ENCODE data around the gene CASKIN2.
"Not testable (repeated sequence)": the region's sequence is repeated elsewhere in the genome, so short reads cannot be mapped to it uniquely, and the experiment has no call there.

The CASKIN2 gene

DNA sequence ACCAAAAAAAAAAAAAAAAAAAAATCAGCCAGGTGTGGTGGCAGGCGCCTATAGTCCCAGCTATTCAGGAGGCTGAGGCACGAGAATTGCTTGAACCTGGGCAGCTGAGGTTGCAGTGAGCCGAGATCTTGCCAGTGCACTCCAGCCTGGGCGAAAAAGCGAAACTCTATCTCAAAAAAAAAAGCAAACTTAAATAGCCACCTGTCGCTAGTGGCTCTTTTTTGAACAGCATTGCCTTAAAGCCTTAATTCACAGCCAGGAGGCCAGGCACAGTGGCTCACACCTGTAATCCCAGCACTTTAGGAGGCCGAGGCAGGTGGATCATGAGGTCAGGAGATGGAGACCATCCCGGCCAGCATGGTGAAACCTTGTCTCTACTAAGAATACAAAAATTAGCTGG lies 5.1 kb upstream of the CASKIN2 start:
- not testable (repeated sequence) for DNase-seq (ENCODE audit: low read depth in 2 of 2)

- DNase-seq (ENCODE audit: low read depth in 2 of 2) = no peak
Observed at GRCh38 chr17:75518983-75519537, 3.7 kb upstream of the CASKIN2 start.

DNA sequence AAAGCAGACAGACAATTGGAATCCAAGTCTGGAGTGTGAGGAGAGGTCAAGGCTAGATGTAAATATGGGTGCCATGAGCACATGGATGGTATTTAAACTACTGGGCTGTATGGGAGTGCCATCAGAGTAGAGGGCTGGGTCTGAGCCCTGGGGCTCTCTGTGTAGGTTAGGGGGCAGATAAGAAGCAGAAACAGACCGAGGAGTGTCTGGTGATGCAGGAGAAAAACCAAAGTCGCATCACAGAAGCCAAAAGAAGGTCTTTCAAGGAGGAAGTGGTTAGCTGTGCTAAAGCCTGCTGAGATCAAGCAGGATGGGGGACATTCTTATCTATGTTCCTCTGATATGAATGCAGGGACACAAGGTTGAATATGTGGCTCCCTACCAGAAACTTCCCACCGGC lies 2.9 kb upstream of the CASKIN2 start:
- no peak for DNase-seq (ENCODE audit: low read depth in 2 of 2)

- no peak for DNase-seq (ENCODE audit: low read depth in 2 of 2)
Observed at GRCh38 chr17:75517297-75517865, 2.0 kb upstream of the CASKIN2 start.

DNA sequence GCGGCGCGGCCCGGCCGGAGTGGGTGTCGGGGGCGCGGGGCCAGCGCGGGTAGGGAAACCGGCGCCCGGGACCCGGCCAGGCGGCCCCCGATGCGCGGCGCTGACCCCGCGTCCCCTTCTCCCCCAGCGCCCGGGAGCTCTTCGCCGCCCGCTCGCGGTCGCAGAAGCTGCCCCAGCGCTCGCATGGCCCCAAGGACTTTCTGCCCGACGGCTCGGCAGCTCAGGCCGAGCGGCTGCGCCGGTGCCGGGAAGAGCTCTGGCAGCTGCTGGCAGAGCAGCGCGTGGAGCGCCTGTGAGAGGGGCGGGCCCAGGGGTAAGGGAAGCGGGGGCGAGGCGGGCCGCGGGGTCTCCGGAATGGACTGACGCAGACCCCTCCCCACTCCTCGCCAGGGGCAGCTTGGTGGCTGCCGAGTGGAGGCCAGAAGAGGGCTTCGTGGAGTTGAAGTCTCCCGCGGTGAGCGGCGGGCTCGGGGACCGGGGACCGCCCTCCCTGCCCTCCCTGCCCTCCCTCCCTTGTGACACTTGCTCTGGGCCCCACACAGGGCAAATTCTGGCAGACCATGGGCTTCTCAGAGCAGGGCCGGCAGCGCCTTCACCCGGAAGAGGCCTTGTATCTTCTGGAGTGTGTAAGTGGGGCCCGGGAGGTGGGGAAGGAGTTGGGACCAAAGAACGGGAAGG lies 1.4 kb upstream of the CASKIN2 start:
- DNase-seq (ENCODE audit: low read depth in 2 of 2) = no peak

- DNase-seq (ENCODE audit: low read depth in 2 of 2) = peak; percentile 91
Observed at GRCh38 chr17:75516255-75516618, 900 bp upstream of the CASKIN2 start, which contains the start of gene TSEN54. Gene TSEN54, plus strand, starts transcription at chr17:75516528. Its CDS starts 33 bp downstream, at chr17:75516561.

GRCh38 chr17:75514919-75515495 lies 330 bp downstream of the CASKIN2 start:
- no peak for DNase-seq (ENCODE audit: low read depth in 2 of 2)

GRCh38 chr17:75514299-75514918 lies 928 bp downstream of the CASKIN2 start:
- DNase-seq (ENCODE audit: low read depth in 2 of 2) = no peak

GRCh38 chr17:75513641-75514000 lies 1.7 kb downstream of the CASKIN2 start:
- no peak for DNase-seq (ENCODE audit: low read depth in 2 of 2)

- no peak for DNase-seq (ENCODE audit: low read depth in 2 of 2)
Observed at GRCh38 chr17:75512926-75513640, 2.3 kb downstream of the CASKIN2 start.

GRCh38 chr17:75511610-75512575 lies 3.4 kb downstream of the CASKIN2 start:
- no peak for DNase-seq (ENCODE audit: low read depth in 2 of 2)

GRCh38 chr17:75511270-75511609 lies 4.1 kb downstream of the CASKIN2 start:
- no peak for DNase-seq (ENCODE audit: low read depth in 2 of 2)

DNA sequence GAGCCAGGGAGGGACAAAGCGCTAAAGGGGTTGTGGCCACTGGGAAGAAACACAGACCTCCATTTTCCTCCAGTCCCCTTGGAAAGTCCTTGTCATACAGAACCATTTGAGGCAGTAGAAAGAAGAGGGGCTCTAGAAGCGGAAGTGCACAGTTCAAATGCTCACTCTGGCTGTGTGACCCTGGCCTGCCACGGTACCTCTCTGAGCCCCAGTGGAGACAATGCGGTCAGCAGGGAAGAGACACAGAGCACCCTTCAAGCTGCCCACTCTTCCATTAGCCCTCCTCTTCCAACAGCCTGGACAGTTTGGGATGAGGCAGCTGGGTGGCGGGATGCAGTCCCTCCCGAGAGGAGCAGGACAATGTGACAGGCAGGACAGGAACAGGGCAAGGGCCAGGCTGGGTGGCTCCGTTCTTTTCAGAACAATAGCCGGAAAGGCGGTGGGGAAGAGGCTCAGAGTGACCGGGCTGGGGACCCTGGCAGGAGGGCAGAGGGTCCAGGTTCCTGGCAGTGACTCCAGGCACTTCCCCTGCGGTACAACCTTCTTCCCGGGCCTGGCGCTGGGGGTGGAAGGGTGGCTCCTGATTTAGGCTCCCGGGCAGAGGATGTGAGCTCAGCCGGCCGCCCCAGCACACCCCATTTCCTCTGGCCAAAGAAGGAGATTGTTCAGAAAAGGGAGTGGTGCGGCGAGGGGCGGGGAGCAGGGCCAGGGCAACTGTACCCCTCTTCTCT lies 5.6 kb downstream of the CASKIN2 start:
- DNase-seq (ENCODE audit: low read depth in 2 of 2) = no peak

DNA sequence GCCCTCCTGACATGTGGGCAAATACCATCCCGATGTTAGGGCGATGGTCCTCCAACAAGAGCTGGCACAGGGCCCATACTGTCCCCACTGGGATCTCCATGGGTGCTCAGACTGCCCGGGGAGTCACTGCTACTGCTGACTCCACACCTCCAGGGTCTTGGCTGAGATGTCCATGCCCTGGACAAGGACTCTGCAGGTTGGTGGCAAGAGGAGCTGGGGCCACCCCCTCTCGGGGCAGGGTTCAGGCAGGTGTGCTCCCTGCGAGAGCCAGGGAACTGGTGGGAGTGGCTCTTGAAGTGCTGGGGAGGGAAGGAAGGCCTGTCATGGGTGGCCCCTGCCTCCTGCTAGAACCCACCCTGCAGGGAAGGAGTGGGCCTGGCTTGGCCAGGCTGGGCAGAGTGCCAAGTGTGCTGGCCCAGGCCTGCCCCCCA lies 6.4 kb downstream of the CASKIN2 start:
- DNase-seq (ENCODE audit: low read depth in 2 of 2) = no peak

- DNase-seq (ENCODE audit: low read depth in 2 of 2) = no peak
Observed at GRCh38 chr17:75507733-75508719, 7.3 kb downstream of the CASKIN2 start.

DNA sequence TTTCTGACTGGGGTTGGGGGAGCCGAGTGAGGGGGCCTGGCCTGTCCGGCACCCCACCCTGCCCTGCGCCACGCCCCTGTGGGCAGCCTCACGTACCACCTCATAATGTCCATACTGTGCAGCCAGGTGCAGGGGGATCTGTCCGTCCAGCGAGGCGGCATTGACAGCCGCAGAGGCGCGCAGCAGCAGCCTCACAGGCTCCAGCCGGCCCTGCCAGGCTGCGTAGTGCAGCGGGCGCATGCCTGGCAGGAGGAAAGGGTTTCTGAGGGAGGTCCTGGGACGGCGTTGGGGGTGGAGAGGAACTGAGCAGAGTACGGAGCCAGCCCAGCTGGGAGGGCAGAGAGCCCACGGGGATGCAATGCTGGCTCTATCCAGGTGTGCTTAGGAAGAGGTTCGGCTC lies 8.4 kb downstream of the CASKIN2 start:
- DNase-seq (ENCODE audit: low read depth in 2 of 2) = no peak

DNA sequence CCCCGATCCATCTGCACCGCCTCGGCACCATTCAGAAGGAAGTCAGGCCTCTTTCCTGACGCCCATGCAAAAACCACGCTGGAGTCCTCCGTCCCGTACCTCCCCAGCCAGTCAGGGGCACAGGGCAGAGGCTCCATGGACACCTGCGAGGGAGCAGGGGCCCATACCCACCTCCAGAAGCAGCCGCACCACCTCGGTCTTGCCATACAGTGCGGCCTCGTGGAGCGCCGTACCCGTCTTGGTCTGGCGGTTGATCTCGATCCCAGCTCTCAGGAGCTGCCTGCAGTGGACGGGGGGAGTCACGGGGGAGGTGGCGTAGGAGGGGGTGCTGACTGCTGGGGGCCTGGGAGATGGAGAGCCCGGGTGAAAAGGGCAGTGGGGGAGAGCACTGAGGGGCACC lies 9.2 kb downstream of the CASKIN2 start:
- DNase-seq (ENCODE audit: low read depth in 2 of 2) = no peak

GRCh38 chr17:75505640-75506039 lies 9.7 kb downstream of the CASKIN2 start:
- DNase-seq (ENCODE audit: low read depth in 2 of 2) = no peak

GRCh38 chr17:75505152-75505409 lies 10.3 kb downstream of the CASKIN2 start:
- DNase-seq (ENCODE audit: low read depth in 2 of 2) = no peak
